HG02642 (cell line): ENCODE results near the gene PIGQ.

Experiments used
- ATAC-seq: cut with Tn5 transposase; IDR thresholded peaks from one replicate; pipeline ENCODE4 v1.9.1; 2021; ENCODE audit warnings: mild to moderate bottlenecking; ENCODE audit not compliant: unreplicated experiment, poor library complexity

PIGQ gene

DNA sequence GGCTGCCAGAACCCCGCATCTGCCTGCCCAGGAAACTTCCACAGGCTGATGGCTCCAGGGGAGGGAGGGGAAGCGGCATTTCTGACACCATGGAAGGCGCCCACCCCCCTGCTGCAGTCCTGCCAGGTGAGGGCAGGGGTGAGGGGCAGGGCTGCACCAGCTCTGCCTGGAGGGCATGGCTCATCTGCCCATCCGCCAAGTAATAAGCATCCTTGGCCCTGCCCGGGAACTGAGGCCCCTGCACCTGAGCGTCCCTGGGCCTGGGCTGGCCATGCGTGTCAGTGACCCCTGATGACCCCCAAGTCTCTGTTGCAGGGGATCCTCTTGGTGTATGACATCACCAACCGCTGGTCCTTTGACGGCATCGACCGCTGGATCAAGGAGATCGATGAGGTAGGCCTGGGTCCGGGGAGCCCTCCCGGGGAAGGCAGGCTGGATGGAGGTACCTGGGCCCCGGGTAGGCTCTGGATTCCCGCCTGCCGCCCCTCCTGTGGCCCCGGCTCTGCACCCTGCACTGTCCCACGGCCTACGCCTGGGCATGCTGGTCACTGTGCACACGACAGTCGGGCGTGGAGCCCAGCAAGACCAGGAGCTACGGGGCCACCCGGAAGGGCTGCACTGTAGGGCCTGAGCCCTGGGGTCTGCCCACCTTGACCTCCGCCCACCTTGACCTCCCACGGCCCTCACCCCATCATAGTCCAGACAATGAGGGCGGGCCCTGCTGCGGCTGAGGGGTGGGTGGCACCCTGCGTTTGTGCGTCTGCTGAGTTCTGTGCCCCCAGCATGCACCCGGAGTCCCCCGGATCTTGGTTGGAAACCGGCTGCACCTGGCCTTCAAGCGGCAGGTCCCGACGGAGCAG, 55.6 kb downstream of the PIGQ start:
- no peak for ATAC-seq

DNA sequence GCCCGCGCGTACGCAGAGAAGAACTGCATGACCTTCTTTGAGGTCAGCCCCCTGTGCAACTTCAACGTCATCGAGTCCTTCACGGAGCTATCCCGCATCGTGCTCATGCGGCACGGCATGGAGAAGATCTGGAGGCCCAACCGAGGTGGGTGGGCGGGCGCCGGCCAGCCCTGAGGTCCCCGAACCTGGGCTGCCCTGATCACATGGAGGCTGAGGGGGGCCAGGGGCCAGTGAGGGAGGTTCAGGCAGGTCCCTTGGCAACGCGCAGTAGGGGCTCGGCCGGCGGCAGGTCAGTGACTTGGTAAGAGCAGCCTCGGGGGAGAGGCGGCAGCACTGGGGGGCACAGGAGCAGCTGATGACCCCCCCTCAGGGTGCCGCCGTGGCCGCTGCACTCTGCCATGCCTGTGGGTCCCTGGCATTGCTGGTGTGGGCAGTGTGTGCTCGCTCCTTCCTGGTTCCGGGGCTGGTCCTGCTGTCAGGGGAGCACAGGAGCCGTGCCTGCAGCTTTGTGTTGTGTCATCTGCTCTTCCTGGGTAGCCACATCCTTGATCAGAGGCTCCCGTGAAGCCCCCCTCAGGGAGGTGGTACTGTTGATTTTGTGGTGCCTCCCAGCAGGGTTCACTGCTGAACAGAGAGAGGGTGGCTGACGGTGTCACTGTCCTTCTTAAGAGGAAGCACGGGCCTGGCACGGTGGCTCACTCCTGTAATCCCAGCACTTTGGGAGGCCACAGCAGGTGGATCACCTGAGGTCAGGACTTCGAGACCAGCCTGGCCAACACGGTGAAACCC, 56.4 kb downstream of the PIGQ start:
- ATAC-seq: no peak

DNA sequence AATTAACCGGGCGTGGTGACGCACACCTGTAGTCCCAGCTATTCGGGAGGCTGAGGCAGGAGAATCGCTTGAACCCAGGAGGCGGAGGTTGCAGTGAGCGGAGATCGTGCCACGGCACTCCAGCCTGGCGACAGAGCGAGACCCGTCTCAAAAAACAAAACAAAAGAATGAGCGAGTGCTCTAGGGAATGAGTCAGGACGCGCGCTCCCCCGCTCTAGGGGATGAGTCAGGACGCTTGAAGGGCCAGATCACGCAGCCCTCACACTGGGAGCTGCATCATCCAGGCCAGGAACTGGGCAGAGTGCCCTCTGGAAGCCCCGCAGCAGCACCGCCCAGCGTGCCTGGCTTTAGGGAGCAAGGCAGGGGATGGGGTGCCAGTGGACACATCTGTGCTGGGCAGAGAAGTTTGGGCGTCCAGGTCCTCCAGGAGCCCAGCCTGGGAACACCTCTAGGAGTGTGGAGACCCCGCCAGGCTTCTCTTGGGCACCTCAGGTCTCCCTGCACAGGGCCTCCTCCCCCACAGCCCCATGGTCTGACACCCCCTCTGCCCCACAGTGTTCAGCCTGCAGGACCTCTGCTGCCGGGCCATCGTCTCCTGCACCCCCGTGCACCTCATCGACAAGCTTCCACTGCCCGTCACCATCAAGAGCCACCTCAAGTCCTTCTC, 57.2 kb downstream of the PIGQ start:
- no peak for ATAC-seq

DNA sequence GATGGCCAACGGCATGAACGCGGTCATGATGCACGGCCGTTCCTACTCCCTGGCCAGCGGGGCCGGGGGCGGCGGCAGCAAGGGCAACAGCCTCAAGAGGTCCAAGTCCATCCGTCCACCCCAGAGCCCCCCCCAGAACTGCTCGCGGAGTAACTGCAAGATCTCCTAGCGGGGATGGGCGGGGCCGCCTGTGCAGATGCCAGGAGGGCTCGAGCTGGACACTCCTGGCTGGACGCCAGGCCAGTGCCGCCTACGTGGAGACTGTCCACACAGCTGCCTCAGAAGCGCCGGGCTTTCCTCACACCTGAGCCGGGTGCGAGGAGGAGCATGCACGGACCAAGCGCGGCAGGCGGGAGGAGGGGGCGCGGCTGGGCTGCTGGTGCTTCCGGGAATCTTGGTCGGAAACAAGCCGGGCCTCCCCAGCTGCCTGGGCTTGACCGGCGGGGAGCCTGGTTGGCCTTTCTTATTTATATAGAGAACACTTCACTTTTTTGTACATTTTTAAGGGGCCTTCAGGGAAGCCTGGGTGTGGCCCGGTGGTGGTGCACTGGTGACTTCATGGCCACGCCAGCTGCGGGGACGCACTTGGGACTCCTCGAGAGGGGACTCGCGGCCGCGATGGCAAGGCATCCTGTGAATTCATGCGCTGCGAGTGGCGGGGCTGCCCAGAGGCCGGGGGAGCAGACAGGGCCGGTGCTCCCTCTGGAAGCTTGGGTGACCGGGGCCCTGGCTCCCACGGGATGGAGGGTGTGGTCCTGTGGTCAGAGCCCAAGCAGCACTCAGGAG, 57.9 kb downstream of the PIGQ start:
- no peak for ATAC-seq

DNA sequence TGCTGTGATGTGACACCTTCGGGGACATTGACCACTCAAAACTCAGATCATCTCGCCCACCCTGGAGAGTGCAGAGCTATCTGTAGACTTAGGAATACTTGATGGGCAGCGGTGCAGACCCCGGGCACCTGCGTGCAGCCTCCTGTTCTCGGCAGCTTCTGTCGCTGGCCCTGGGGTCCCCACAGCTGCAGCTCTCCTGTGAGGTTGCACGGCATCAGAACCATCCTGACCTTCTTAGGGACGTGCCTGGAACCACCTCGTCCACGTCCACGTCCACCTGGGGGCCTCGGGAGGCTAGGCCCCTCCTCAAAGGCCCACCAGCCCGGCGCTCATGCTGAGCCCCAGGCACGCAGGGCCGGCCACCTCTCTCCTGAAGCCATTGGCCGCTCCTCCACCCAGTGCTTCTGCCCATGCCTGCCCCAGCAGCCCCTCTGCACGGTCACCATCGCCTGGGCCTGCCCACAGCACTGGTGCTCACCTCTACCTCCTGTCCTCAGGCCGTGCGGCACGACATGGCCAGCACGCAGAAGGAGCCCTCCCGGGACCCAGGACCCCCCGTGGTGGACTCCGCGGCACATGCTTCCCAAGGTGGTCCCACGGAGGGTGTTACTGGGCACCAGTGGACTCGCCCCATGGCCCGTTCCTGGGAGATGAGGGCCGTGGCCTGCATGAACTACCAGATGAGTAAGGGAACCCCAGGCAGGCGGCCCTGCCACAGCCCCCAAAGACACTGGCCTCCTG, 58.7 kb downstream of the PIGQ start:
- no peak for ATAC-seq

DNA sequence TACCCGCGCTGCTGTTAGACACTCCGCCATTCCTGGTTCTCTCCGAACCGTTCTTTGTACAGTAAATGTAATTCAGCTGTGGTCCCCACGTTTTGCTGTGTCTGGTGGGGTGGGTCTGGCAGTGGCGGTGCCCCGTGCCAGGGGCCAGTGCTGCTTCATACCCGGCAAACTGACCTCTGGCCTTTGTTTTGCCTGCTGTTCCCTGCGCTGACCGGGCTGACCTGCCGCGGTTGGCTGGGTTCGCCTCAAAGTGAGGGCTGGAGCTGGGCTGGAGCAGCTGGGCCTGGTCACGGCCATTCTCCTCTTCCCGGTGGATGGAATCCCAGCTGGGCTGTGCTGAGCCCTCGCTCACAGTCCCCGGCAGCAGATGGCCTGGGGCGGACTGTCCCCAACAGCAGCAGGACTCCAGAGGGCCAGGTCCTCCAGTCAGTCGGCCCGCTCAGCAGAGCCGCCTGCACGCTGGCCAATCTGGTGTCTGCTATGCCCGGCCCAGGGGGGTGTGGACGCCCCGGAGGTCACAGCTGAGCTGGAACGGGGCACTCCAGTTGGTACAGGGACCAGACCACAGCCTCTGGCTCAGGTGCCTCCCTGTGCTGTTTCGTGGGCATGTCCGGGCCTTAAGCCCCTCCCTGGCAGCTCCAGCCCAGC, 59.5 kb downstream of the PIGQ start:
- no peak for ATAC-seq

DNA sequence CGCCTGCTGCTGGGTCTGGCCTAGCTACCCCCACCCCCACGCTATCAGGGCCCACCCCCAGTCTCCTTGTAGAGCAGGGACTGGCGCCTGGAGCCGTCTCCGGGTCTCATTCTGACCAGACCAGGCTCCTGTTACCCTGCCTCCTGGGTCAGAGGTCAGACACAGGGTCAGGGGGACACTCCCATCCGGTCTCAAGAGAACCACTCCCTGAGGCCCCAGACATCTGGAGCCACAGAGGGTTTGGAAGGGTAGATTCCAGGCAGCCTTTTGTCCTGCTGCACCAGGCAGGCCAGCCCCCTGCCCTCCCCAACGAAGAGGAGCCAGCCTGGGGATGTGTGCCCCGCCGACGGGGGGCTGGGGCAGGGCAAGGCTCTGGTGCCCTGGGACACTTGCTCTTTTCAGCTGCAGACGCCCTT, 60.1 kb downstream of the PIGQ start:
- ATAC-seq: no peak

DNA sequence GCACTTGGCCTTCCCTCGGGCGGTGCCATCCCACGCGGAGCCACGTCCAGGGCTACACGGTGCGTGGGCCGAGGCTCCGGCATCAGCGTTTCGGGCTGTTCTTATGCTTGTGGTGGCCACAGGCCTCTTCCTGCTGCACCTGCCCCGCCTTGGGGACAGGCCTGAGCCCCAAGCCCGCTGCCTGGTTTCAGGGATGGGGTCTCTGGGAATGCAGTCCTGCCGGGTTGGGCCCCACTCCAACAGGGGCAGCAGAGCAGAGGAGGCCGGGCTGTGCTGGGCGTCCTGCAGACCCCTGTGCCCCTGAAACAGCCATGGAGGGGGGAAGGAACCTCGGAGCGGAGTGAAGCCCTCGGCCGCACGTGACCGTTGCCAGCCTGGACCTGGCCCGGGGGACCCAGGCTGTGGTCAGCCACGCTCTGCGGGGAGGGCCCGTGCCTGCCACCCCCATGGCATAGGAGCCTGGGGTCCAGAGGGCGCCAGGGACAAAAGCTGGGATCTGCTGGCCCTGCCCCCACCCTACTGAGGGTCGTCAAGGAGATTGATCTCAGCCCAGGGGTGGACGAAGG, 60.6 kb downstream of the PIGQ start:
- no peak for ATAC-seq

DNA sequence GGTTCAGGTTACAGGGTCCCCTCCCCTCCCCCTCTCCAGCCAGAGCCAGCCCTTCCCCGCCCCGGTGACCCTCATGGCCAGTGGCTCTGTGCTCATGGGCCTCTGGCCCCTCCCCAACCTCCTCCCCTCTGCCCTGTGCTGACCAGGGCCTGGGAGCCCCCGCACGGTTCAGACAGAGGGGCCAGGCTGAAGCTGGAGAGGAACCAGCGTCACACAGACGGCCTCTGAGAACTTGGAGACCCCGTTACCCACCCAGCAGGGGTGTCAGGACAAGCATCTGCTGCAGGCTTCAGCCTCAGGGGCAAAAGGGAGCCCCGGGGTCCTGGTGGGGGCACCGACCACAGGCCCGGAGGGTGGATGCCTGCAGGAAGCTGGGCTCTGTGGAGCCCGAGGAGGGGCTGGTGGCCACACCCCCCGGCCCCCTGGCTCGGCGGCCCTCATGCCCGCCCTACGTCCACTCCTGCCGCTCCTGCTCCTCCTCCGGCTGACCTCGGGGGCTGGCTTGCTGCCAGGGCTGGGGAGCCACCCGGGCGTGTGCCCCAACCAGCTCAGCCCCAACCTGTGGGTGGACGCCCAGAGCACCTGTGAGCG, 61.1 kb downstream of the PIGQ start, which contains the start of gene WFIKKN1:
Gene WFIKKN1 (plus strand): TSS at position 171 of the 591 bp plus-strand sequence. CDS start 269 bp downstream, at position 440.
- ATAC-seq: no peak

DNA sequence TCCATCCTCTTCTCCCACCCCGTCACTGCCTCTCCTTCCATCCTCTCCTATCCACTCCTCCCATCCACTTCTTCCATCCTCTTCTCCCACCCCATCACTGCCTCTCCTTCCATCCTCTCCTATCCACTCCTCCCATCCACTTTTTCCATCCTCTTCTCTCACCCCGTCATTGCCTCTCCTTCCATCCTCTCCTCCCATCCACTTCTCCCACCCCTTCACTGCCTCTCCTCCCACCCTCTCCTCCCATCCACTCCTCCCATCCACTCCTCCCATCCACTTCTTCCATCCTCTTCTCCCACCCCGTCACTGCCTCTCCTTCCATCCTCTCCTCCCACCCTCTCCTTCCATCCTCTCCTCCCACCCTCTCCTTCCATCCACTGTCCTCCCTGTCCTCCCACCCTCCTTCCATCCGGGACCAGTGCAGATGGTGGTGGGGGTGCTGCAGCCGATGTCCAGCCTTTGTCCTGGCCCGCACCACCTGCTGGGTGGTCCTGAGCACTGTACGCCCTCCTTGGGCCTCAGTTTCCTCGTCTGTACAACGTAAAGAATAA, 62.1 kb downstream of the PIGQ start:
- ATAC-seq: no peak

DNA sequence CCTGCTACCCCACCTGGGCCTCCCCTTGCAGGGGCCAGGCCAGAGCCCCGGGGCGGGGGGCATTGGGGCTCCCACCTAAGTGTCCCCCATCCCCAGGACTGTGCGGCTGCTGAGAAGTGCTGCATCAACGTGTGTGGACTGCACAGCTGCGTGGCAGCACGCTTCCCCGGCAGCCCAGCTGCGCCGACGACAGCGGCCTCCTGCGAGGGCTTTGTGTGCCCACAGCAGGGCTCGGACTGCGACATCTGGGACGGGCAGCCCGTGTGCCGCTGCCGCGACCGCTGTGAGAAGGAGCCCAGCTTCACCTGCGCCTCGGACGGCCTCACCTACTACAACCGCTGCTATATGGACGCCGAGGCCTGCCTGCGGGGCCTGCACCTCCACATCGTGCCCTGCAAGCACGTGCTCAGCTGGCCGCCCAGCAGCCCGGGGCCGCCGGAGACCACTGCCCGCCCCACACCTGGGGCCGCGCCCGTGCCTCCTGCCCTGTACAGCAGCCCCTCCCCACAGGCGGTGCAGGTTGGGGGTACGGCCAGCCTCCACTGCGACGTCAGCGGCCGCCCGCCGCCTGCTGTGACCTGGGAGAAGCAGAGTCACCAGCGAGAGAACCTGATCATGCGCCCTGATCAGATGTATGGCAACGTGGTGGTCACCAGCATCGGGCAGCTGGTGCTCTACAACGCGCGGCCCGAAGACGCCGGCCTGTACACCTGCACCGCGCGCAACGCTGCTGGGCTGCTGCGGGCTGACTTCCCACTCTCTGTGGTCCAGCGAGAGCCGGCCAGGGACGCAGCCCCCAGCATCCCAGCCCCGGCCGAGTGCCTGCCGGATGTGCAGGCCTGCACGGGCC, 62.9 kb downstream of the PIGQ start:
- ATAC-seq: no peak

DNA sequence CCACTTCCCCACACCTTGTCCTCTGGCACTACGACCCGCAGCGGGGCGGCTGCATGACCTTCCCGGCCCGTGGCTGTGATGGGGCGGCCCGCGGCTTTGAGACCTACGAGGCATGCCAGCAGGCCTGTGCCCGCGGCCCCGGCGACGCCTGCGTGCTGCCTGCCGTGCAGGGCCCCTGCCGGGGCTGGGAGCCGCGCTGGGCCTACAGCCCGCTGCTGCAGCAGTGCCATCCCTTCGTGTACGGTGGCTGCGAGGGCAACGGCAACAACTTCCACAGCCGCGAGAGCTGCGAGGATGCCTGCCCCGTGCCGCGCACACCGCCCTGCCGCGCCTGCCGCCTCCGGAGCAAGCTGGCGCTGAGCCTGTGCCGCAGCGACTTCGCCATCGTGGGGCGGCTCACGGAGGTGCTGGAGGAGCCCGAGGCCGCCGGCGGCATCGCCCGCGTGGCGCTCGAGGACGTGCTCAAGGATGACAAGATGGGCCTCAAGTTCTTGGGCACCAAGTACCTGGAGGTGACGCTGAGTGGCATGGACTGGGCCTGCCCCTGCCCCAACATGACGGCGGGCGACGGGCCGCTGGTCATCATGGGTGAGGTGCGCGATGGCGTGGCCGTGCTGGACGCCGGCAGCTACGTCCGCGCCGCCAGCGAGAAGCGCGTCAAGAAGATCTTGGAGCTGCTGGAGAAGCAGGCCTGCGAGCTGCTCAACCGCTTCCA, 63.7 kb downstream of the PIGQ start:
- ATAC-seq: no peak
